ELR (cell line): ENCODE data around the gene AKAP10.
"Not testable (repeated sequence)": the region's sequence is repeated elsewhere in the genome, so short reads cannot be mapped to it uniquely, and the experiment has no call there.

Experiments
- DNase-seq: peaks from one replicate; pipeline ENCODE4 v3.0.0-alpha.2; 2015; ENCODE audit warnings: low read depth

AKAP10 gene

DNA sequence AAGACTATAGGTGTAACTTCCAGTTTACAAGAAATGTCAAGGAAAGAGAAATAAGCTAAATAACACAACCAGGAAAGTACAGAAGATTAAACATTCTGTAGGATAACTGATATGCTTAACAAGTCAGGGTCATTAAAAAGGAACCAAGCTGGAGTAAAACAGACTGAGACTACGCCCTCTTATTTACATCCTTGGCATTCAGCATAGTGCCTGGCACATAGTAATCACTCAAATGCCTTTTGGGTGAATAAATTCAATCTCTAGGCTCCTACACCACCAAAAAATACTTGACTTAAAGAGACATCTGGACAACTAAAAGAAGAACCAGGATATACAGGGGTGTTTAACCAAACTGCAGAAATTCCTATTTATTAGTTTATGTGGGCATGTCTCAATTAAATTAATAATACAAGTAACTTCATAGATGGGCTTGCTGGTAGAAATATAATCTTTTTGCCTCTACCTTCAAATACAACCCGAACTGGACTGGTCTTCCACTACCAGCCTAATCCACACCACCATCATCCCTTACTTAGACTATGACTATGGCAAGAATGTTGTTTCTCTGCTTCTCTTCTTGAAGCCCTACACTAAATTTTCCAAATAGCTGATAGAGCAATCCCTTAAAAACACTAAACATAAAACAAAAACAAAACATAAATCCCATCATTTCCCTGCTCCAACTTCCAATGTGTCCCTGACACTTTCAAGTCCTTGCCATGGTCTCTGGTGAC is 62.2 kb downstream of the AKAP10 start:
- peak; percentile 17 for DNase-seq

DNA sequence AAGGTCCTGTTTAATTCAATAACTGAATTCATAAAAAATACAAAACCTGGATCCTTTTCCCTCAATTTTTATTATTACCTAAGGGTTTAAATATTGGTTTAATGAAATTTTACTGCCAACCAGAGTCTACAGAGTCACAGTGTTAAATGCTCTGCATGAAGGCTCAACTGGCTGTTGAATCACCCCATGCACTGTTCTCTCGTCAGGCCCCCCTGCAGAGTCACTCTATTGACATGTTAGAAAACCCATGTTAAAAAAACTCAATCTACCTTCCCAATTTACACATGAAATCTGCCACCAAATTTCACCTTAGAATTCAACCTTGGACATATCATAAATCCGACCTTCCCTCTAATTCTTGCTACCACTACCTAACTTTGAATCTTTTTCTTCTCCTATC is 66.6 kb downstream of the AKAP10 start:
- DNase-seq: no peak

DNA sequence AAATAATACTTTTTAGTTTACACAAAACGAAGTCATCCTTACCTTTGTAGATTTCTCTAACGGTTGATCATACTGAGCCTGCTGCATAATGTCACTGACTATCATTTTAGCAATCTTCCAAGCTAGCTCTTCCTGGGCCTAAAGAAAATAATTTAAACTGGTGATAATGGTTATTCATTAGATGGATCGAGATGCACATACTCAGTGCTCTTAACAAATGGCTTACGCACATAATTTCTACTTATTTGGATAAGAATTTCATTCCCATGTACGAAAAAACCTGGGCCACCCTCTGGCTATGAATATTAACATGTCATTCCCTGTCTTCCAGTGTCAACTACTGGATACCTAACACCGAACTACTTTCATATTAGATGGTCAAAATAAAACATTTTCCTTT is 68.5 kb downstream of the AKAP10 start:
- DNase-seq: no peak

DNA sequence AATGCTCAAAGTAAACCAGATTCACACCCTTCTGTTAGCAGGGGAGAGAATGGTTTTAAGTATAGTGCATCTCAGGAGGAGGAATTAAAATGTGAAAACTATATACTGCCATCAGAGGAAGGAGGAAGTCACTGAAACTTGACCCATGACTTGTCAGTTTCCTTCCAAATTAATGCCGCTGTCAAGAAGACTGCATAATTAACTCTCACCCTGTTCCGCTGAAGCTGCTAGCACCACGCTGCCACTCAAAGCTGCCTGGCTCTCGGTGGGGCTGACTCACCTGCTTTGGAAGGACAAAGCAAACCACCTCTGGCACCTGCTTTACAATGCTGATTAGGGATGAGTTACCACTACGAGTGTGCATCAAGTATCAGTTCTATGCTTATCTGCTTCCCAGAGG is 72.1 kb downstream of the AKAP10 start:
- no peak for DNase-seq

DNA sequence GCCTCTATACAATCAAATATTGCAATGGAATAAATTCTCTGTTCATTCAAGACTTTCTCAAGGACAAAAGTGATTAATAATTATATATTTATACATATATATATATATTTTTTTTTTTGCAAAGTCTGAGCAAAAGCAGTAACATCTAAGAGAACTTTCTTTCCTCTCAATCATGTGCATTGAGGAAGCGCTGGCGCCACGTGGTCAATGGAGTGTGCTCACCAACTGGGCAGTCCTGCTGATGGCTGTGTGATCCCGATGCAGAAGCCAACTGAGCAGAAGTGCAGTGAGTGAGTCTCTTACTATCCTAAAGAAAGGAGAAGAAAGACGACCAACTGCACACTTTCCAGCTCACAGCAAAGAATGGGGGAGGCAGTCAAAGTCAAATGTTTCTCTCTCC is 72.7 kb downstream of the AKAP10 start:
- DNase-seq: no peak

DNA sequence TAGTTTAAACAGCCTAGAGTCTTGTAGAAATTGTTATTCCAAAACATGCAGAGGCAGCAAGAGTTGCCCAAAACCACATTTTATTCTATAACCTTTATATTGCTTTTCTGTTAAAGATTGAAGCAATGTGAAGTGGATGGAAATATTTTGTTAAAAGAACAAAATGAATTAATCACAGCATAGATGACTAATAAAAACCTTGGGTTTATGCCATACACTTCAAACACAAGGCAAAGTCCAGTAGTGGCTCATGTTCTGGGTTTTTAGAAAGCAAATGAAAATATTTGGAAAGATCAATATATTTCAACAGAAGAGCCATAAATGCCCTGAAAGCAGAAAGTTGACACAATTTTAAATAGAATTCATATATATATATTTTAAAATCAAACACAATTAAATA is 73.2 kb downstream of the AKAP10 start:
- DNase-seq: peak; percentile 44

DNA sequence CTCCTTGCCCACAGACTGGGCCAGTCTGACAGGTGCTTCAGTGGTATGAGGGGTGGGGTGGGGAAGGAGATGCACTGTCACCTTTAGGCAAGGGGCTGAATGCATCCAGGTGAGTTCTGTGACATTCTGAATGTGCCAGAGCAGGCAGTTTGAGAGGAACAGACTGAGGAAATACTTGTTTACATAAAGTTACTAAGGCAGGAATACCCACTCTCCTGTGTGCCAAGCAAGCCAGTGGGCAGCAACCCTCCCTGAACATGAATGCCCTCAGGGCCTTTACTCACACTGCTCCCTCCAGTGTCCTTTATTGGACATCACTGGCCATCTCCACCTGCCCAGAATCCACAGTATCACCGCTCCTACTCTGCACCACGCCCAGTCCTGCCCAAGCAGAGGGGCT is 76.8 kb downstream of the AKAP10 start:
- DNase-seq: peak; percentile 22

DNA sequence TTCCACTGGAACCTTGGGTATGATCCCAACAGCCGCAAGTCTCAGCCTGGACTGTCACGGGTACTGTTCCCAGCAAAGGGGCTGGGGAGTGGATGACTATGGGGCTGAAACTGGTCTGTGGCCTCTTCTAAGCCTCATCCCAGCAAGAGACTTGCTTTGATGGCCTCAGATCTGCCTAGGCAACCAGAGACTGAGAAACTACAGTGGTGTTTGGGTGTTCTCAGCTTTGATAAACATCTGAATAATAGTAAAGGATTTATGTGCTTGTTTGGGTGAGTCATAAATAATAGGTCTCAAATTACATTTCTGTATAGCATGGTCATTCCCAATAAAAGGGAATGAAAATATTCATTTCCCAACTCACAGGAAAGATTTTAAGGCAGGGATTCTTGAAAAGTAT is 79.7 kb downstream of the AKAP10 start:
- DNase-seq: peak; percentile 81

DNA sequence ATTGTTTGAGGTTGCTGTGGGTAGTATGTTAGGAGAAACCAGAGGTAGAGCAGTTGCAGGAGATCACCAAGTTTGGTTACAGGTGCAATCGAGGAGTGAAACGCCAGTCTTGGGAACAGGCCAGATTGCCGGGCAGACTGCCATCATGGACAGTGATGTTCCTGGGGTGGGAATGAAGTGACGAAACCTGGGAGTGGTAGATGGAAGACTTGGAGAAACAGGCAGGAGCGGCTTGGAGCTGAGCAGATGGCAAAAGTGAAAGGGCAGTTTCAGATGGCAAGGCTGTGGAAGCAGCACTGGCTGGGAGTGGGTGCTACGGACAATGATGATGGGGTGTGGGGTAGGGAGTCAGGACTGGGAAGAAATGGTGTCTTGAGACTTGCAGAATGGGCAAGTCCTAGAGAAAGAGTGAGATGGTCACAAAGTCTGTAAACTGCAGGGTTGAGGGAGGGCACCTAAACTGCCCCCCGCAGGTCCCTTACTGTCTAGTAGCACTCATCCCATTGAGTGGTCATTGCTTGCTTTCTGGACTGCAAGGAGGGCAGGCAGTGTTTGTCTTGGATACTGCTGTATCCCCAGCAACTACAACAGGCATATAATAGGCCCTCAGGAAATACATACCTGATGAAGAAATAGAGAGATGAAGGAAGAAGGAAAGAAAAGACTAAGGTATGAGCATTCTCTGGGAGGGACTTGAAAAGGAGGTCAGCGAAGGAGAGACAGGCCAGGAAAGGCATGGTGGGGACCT is 80.4 kb downstream of the AKAP10 start:
- DNase-seq: no peak

DNA sequence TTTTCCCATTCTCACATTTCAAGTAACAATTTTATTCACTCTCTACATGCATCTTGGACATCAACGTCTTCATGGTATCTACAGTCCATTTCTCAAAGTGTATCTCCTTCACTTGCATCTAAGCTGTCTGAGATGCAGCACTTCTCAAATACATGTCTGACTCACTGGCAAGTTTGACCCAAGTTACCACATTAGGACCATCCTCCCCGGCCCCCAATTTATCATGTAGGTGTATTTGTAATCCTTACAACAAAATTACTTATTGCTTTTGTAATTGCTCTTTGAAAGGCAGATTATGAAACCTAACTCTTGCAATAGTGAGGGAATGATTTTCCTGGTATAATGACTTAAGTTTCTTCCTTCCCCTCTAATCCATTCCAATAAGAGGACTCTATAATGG is 80.9 kb downstream of the AKAP10 start:
- no peak for DNase-seq

DNA sequence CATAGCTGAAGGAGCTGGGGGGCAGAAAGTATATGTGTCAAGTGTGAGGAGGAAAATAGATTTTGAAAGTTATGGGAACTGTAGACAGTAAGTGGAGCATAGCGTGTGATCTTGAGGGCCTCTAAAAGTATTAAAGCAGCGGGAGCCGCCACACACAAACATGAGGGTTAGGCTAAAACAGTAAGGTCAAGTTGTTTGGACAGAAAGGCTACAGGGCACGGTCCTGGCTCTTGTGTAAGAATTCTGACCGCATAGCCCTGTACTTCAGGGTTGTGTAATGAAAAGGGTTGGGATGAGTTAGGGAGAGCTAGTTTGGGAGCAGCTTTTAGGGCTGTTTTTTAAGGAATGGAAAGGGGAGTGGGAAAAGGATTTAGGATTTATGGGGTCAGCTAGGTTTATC is 87.1 kb downstream of the AKAP10 start:
- not testable (repeated sequence) for DNase-seq

DNA sequence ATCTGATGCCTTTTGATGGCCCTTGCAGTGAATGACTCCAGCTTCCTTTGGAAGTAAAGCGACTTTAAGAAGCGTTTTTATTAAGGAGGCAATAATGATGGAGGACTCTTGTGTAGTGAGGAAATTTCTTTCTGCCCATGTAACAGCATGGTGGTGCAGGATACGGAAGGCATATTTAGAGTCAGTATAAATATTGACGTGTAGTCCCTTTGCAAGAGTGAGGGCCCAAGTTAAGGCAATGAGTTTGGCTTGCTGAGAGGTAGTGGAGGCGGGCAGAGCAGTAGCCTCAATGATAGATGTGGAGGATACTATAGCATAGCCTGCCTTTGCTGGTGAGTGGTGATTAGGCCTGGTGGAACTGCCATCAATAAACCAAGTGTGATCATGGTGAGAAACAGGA is 87.6 kb downstream of the AKAP10 start:
- not testable (repeated sequence) for DNase-seq

DNA sequence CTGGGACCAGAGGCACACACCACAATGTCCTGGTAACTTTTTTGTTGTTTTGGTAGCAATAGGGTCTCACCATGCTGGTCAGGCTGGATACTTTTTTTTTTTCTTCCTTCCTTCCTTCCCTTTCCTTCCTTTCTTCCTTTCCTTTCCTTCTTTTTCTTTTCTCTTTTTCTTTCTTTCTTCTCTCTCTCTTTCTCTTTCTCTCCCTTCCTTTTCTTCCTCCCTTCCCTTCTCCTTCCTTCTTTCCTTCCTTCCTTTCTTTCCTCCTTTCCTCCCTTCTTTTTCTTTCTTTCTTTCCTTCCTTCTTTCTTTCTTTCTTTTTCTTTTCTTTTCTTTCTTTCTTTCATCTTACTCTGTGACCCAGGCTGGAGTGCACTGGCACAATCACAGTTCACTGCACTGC is 91.5 kb downstream of the AKAP10 start:
- DNase-seq: no peak

DNA sequence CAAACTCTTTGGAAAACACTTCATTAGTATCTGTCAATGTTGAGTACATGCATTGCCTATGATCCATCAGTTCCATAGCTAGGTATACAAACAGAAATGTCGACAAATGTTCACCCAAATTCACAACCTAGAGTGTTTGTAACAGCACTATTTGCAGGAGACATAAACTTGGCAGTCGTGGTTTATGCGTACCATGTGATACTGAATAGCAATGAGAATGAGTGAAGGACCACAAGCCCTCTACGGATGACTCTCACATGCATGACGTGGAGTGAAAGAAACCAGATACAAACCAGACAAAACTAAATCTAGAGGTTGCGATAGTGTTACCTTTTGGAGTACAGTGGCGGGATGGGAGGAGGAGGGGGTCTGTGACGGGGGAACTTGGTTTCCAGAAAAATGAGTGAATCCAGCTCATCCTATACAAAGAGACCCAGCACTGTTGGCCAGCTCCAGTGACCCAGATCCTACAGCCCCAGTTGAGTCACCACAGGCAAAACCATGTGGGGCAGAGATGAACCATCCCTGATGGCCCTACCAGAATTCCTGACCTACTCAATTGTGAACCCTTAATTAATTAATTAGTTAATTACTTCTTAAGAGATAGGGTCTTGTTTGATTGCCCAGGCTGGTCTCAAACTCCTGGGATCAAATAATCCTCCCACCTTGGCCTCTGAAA is 94.0 kb downstream of the AKAP10 start:
- DNase-seq: no peak

DNA sequence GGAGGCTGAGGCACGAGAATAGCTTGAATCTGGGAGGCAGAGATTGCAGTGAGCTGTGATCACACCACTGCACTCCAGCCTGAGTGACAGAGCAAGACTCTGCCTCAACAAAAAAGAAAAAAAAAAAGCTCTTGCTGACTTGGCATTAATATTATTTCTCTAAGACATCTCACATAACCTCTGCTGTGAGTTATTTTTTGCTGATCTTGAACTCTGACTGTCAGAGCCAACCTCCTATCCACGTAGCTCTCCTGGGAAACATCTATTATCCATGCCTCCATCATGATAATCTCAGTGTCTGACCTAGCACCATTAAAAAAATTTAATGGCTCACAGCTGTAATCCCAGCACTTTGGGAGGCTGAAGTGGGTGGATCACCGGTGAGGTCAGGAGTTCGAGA is 97.2 kb downstream of the AKAP10 start:
- no peak for DNase-seq

DNA sequence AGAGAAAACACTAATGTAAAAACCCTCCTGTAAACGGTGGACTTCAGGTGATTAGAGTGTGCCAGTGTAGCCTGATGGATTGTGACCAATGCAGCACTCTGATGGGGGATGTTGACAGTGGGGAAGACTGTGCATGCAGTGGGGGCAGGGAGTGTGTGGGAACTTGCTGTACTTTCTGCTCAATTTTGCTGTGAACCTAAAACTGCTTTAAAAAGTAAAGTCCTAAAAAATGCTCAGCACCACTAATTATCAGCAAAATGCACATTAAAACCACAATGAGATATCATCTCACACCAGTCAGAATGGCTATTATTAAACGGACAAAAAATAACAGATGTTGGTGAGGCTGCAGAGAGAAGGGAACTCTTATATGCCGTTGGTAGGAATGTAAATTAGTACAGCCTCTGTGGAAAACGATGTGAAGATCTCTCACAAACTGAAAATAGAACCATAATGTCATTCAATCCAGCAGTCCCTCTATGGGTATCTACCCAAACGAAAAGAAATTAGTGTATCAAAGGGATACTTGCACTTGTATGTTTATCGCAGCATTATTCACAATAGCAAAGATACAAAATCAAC is 100.2 kb downstream of the AKAP10 start:
- no peak for DNase-seq

DNA sequence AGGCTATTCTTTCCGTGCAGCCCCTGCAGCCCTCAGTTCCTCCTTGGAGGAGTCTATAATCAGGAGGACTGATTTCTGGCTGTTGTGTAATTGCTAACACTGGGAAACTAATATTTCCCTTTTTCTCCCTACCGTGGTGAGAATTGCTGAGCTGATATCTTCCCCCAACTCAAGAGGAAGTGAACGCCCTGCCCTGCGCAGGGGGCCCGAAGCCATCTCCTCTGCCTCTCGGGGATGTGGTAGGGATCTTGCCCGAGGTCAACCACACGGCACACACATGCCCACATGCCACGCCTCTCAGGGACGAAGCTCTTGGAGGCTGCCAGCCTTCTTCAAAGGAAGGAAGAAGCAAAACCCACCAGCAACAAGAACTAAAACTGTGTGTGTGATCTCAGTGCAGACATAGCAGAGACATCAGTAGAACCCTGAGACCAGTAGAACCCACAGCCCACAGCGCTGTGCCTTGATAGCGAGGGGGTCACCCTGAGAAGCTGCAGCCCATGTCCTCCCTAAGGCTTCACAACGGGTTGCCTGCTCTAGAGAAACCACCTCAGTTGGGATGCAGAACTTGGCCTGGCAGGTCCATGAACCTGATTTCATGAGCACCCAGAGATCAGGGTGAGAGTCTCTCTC is 101.0 kb downstream of the AKAP10 start:
- no peak for DNase-seq

DNA sequence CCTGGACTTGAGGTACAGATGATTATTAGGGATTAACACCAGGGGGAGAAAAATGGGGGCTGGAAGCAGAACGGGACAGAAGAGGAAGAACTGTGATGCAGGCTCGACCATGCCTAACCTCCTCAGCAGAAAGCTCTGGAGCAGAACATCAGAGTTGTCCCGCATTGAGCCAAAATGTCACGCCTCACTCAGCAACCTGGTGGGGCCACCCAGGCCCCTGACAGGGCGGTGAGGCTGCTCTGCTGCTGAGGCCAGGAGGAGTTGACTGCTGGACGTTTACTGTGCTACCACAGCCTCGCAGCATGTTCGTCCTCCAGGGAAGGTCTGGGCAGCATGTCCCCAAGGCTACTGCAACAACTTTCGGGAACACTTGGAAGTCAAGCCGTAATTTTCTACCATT is 103.4 kb downstream of the AKAP10 start:
- DNase-seq: no peak

DNA sequence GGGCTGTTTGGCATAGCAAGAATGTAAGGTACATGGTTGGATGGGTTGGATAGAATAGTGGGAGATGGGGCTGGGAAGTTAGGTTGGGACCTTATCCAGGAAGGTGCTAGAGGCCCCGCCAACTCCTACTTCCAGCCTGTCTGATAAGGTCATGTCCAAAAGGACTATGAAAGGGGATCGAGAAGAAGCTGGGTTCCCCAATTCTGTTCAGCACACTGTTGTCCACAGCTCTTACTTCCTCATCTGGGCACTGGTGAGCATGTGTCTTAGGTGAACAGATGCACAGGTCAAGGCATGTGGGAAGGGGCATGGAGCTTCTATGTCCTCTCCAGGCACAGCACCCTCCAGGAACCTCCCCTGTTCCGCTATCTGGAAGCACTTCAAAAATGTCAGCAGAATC is 104.3 kb downstream of the AKAP10 start:
- no peak for DNase-seq

DNA sequence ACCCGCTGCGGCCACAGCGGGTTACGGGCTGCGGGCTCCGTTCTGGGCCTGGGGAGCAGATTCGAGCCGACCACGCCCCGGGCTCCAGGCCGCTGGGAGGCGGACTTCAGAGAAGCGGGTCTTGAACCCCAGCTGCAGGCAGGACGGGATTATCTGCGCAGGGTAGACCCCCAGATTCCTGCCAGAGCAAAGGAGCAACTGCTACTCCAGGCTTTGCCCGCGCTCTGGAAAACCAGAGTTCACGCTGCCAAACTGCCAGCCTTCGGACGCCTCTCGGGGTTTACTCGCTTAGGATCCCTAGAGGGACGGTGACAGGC is 109.6 kb downstream of the AKAP10 start:
- DNase-seq: no peak

DNA sequence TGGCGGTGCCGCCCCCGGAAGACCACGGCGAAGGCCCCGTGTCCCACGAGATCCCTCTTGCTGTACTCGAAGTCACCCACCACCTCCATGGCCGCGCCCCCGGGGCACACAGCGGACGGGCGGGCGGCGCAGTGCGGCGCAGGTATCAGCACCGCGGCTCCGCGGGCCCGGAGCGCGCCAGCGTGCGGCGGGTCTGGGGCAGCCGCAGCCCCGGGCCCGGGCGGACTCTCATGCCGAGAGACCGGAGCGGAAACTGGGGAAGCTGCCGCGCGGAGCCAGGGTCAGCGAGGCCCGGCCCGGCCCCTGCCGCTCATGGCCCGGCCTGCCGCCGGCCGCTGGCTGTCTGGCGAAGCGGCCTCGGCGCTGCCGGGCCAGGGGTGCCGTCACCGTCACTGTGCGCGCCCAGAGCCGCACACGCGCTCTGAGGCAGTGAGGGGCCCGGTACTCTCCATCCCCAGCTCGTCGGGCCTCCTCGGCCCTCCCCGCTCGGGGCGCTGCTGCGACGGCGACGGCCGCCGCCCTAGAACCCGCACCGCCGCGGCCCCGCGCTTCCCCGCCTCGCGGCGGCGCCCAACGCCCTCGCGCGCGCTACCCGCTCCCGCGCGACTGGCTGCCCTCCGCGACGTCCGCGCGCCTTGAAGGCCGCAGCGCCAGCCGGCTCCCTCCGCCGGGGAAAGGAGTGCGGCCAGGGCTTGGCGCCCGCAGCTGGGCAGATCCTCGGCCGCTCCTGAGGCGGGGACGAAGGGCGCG is 110.1 kb downstream of the AKAP10 start, which contains the start of gene ULK2:
TSS of gene ULK2 (minus strand) at position 608 of the 750 bp plus-strand sequence. CDS start at position 89, 519 bp downstream.
- DNase-seq: peak; percentile 82

DNA sequence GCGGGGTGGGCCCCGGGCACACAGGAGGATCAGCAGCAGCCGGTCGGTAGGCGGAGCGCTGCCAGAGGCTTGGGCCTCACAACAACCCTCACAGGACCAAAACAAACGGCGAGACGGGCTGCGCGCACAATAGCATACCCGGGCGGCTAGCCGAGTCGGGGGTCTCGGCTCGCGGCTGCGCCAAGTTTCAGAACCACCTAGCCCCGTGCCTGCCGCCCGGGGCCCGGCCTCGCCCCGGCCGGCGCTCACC is 110.6 kb downstream of the AKAP10 start:
- peak; percentile 70 for DNase-seq
